IMR-90 (cell line): Measurements from ENCODE around the gene ANO4. TPM values are rescaled to one million over a fixed set of nuclear protein-coding genes. Genes with fewer than 3 reads are reported as not detected.

Experiments used
- ATAC-seq: fragments of 200-7000 bp; cut with Tn5 transposase; 2 replicates; pipeline ENCODE4 v1.9.1; 2020; ENCODE audit warnings: low read depth, mild to moderate bottlenecking, moderate library complexity
- BruUV-seq: library from RNA; stranded (reverse); fragments of 400-500 nt; replicated peaks from 2 replicates; lab custom pipeline; 2021; lab: Mats Ljungman, UMichigan
- CTCF ChIA-PET: fragments of 300-600 bp; formaldehyde crosslinking; extraction: SDS; loops from one replicate; lab custom pipeline; 2021; ENCODE audit warnings: antibody characterized with exemption; lab: Yijun Ruan, JAX
- POLR2A ChIA-PET: fragments of 300-600 bp; sonication (Branson Sonifier 250); formaldehyde crosslinking; loops from one replicate; lab custom pipeline; 2022; ENCODE audit warnings: antibody characterized with exemption; ENCODE audit not compliant: unreplicated experiment; lab: Charles Lee
- DNase-seq: peaks from one replicate; pipeline ENCODE4 v3.0.0; 2013
- H2AFZ ChIP-seq: replicated peaks from 2 replicates; pipeline ENCODE3; 2013; ENCODE audit warnings: low read length, mild to moderate bottlenecking; ENCODE audit not compliant: poor library complexity
- H2AK5ac ChIP-seq: 2 replicates; pipeline ENCODE4 v1.6.1; 2013; ENCODE audit warnings: low read depth, low read length, inconsistent platforms
- H2AK9ac ChIP-seq: replicated peaks from 2 replicates; pipeline ENCODE3; 2013; ENCODE audit warnings: mild to moderate bottlenecking, low read depth, low read length, moderate library complexity; ENCODE audit not compliant: poor library complexity
- H2BK120ac ChIP-seq: 2 replicates; pipeline ENCODE4 v1.6.1; 2013; ENCODE audit warnings: low read depth, low read length, inconsistent platforms
- H2BK15ac ChIP-seq: 3 replicates; pipeline ENCODE4 v1.6.1; 2013; ENCODE audit warnings: low read depth, low read length, inconsistent platforms
- H2BK20ac ChIP-seq: 2 replicates; pipeline ENCODE4 v1.6.1; 2013; ENCODE audit warnings: low read depth, mild to moderate bottlenecking, inconsistent platforms, low read length, moderate library complexity
- H2BK5ac ChIP-seq: 2 replicates; pipeline ENCODE4 v1.6.1; 2013; ENCODE audit warnings: mild to moderate bottlenecking, low read depth, low read length, inconsistent platforms; ENCODE audit not compliant: poor library complexity, severe bottlenecking
- H3K14ac ChIP-seq: replicated peaks from 2 replicates; pipeline ENCODE4 v1.6.1; 2013; ENCODE audit warnings: low read depth, low read length, inconsistent platforms
- H3K18ac ChIP-seq: 2 replicates; pipeline ENCODE4 v1.6.1; 2013; ENCODE audit warnings: low read depth, low read length, control low read depth
- H3K23ac ChIP-seq: 2 replicates; pipeline ENCODE4 v1.6.1; 2013; ENCODE audit warnings: low read depth, low read length, inconsistent platforms
- H3K27ac ChIP-seq: 2 replicates; pipeline ENCODE4 v1.5.1; 2013; ENCODE audit warnings: mild to moderate bottlenecking, control low read depth, low read length; ENCODE audit not compliant: insufficient read depth
- H3K27me3 ChIP-seq: 2 replicates; pipeline ENCODE4 v1.6.1; 2013; ENCODE audit warnings: low read length; ENCODE audit not compliant: control insufficient read depth, insufficient read depth
- H3K36me3 ChIP-seq: 2 replicates; pipeline ENCODE4 v1.6.1; 2013; ENCODE audit warnings: low read length, mixed read lengths; ENCODE audit not compliant: control insufficient read depth, insufficient read depth
- H3K4ac ChIP-seq: 2 replicates; pipeline ENCODE4 v1.6.1; 2013; ENCODE audit warnings: low read depth, low read length, inconsistent platforms
- H3K4me1 ChIP-seq: 2 replicates; pipeline ENCODE4 v1.6.1; 2013; ENCODE audit warnings: low read length, mixed read lengths; ENCODE audit not compliant: control insufficient read depth, insufficient read depth
- H3K4me2 ChIP-seq: 2 replicates; pipeline ENCODE4 v1.6.1; 2013; ENCODE audit warnings: low read depth, mild to moderate bottlenecking, control low read depth, low read length, moderate library complexity
- H3K4me3 ChIP-seq: 2 replicates; pipeline ENCODE4 v1.5.1; 2013; ENCODE audit warnings: low read depth, mild to moderate bottlenecking, control low read depth, low read length, moderate library complexity; ENCODE audit not compliant: insufficient read depth
- H3K56ac ChIP-seq: 2 replicates; pipeline ENCODE4 v1.6.1; 2013; ENCODE audit warnings: low read length, inconsistent platforms; ENCODE audit not compliant: insufficient read depth; ENCODE audit errors: extremely low read depth
- H3K79me1 ChIP-seq, 2 experiments: 2 replicates each; pipeline ENCODE4 v1.6.1; 2013; ENCODE audit warnings: low read length in 2 of 2, inconsistent platforms in 1 of 2, low read depth in 1 of 2
- H3K9ac ChIP-seq: 2 replicates; pipeline ENCODE4 v1.6.1; 2013; ENCODE audit warnings: low read depth, low read length, control low read depth
- H3K9me1 ChIP-seq: 2 replicates; pipeline ENCODE4 v1.6.1; 2013; ENCODE audit warnings: low read length, inconsistent platforms; ENCODE audit not compliant: insufficient read depth
- H3K9me3 ChIP-seq: 2 replicates; pipeline ENCODE4 v1.6.1; 2013; ENCODE audit warnings: low read length; ENCODE audit not compliant: control insufficient read depth, insufficient read depth
- H4K20me1 ChIP-seq: 2 replicates; pipeline ENCODE4 v1.6.1; 2013; ENCODE audit warnings: low read length, inconsistent platforms; ENCODE audit not compliant: insufficient read depth
- H4K5ac ChIP-seq: 2 replicates; pipeline ENCODE4 v1.6.1; 2013; ENCODE audit warnings: mild to moderate bottlenecking, low read depth, low read length, control low read depth
- H4K8ac ChIP-seq, 2 experiments: 2 replicates each; pipeline ENCODE4 v1.6.1; 2013; ENCODE audit warnings: low read depth in 2 of 2, low read length in 2 of 2, control low read depth in 1 of 2, inconsistent platforms in 1 of 2
- H4K91ac ChIP-seq: 2 replicates; pipeline ENCODE4 v1.6.1; 2013; ENCODE audit warnings: low read depth, low read length, inconsistent platforms; ENCODE audit not compliant: insufficient read depth
- CEBPB ChIP-seq: IDR thresholded peaks from 2 replicates; pipeline ENCODE4 v1.6.1; 2012; ENCODE audit warnings: low read depth, low read length, improper control_type of control experiment
- USF2 ChIP-seq: fragments of 150-350 bp; IDR thresholded peaks from 2 replicates; pipeline ENCODE4 v1.6.1; 2017; ENCODE audit warnings: mild to moderate bottlenecking, antibody characterized with exemption, low read length, low read depth
- WGBS, 2 experiments: methylation state at CpG; one replicate each; pipeline versions ENCODE4 v1.1.5 to v1.1.7; 2013; ENCODE audit warnings: missing lambda C conversion rate in 2 of 2; ENCODE audit not compliant: insufficient read length in 1 of 2; ENCODE audit errors: extremely low coverage in 2 of 2; 5-methylcytosine and 5-hydroxymethylcytosine counted together
- dilution Hi-C: fragments of 300-500 bp; cut with HindIII; formaldehyde crosslinking; loops from one replicate; pipeline ENCODE4 v1.14.3; 2018; ENCODE audit warnings: low sequenced_read_pairs; ENCODE audit not compliant: unreplicated experiment
- in situ Hi-C: fragments of 300-500 bp; cut with MboI; formaldehyde crosslinking; loops from 3 replicates; pipeline ENCODE4 v1.14.3; 2019; ENCODE audit warnings: low sequenced_read_pairs, inconsistent platforms, mixed read lengths
- intact Hi-C: fragments of 100-400 bp; cut with micrococcal nuclease; formaldehyde crosslinking; loops from 2 replicates; pipeline ENCODE4 v1.10.0; 2022
- polyA plus RNA-seq, 3 experiments: library from polyadenylated mRNA; depleted of rRNA; stranded (reverse); fragments of >200 nt; gene quantifications; 2 replicates each; pipeline ENCODE4 v1.2.3, GENCODE V29; 2012; ENCODE audit warnings: low replicate concordance in 1 of 3
- total RNA-seq: library from RNA; depleted of rRNA; stranded (reverse); fragments of >200 nt; gene quantifications from 2 replicates; pipeline ENCODE4 v1.2.3, GENCODE V29; 2012

Gene ANO4
- total and polyA plus RNA-seq, 2 of the 4 experiments (the other 2 are of a cell fraction) = 4.7 to 10.2 TPM

DNA sequence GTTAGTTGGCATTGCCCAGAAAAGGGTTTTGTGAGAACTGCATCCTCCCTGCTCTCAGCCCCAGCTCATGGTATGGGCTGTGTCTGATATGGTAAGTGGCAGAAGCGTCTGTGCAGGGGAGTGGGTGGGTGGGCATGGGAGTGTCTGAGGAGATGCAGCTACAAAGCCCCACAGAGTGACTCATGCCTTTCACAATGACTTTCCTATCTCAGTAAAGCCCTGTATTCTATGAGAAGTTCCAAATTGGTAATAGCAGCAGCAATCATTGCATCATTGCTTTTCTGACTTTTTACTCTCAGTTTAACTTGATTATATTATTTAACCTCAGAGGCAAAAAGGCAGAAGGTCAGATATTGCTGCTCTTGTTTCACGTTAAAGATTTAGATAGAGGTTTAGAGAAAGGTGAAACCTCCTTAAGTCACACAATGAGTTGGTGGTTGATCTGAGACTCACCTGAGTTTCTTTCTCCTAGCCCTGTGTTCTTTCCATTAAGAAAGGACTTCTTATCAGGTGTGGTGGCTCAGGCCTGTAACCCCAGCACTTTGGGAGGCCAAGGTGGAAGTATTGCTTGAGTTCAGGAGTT, 243.8 kb downstream of the ANO4 start:
- H3K79me1 ChIP-seq = no peaks in the 10 kb centered on the region
- no peak overlapping the region for H2AK5ac ChIP-seq
- in situ Hi-C loops = no loop called here
- dilution Hi-C loops = no loop called here
- H3K56ac ChIP-seq = no peak overlapping the region
- no peaks in the 10 kb centered on the region for H3K9me3 ChIP-seq
- no peak overlapping the region for H3K23ac ChIP-seq
- H3K9ac ChIP-seq = no peak overlapping the region
- H4K91ac ChIP-seq = no peak overlapping the region
- H3K18ac ChIP-seq = no peak overlapping the region
- H2BK15ac ChIP-seq = no peak overlapping the region
- no peaks in the 10 kb centered on the region for H3K27me3 ChIP-seq
- H2AFZ ChIP-seq = no peak overlapping the region
- no TSS peak for BruUV-seq
- no peaks in the 10 kb centered on the region for H3K9me1 ChIP-seq
- no peak overlapping the region for H4K5ac ChIP-seq
- WGBS, 2 experiments = no CpG with 5 or more reads among the region's 2 CpGs
- no peak overlapping the region for H2BK20ac ChIP-seq
- no peak overlapping the region for H2BK5ac ChIP-seq
- DNase-seq (peak; percentile 19), ATAC-seq (peak; percentile 42; the same call in 1 of the 2 replicates)
- no peaks in the 10 kb centered on the region for H3K4me1 ChIP-seq
- CTCF ChIA-PET = no interaction called here
- H4K8ac ChIP-seq = no peak overlapping the region
- no peak overlapping the region for H3K4me2 ChIP-seq
- TF ChIP-seq USF2 (no peak), CEBPB (peak; percentile 62; the same call in 1 of the 2 replicates)
- no peak overlapping the region for H3K4me3 ChIP-seq
- peaks cover 3% of the 10 kb centered on the region; the same call in 1 of the 2 replicates for H3K36me3 ChIP-seq
- no peak overlapping the region for H3K14ac ChIP-seq
- H3K4ac ChIP-seq = no peak overlapping the region
- POLR2A ChIA-PET = no interaction called here
- H2BK120ac ChIP-seq = no peak overlapping the region
- no peak overlapping the region for H3K27ac ChIP-seq
- no peak overlapping the region for H2AK9ac ChIP-seq
- no peaks in the 10 kb centered on the region for H4K20me1 ChIP-seq
- intact Hi-C loops = no loop called here
